Mesothelial cell of epicardium (in vitro differentiated cells): ENCODE measurements around the gene ST8SIA6. TPM values are rescaled to one million over a fixed set of nuclear protein-coding genes. Genes with fewer than 3 reads are reported as not detected.

Experiments used
- DNase-seq, 2 experiments: peaks; one replicate each; pipeline ENCODE4 v3.0.0; 2021; ENCODE audit warnings: low spot score in 2 of 2; ENCODE audit not compliant: unreplicated experiment in 2 of 2
- H3K27ac Mint-ChIP-seq: 2 replicates; pipeline ENCODE4 v1.8.0; 2021; ENCODE audit warnings: mixed read lengths
- H3K27me3 Mint-ChIP-seq: 2 replicates; pipeline ENCODE4 v1.8.0; 2021; ENCODE audit warnings: low read depth, mixed read lengths
- H3K36me3 Mint-ChIP-seq: 2 replicates; pipeline ENCODE4 v1.8.0; 2021; ENCODE audit warnings: mixed read lengths
- H3K4me1 Mint-ChIP-seq: 2 replicates; pipeline ENCODE4 v1.8.0; 2021; ENCODE audit warnings: mixed read lengths
- H3K4me3 Mint-ChIP-seq: 2 replicates; pipeline ENCODE4 v1.8.0; 2021; ENCODE audit warnings: mild to moderate bottlenecking, moderate library complexity, mixed read lengths
- H3K9me3 Mint-ChIP-seq: 2 replicates; pipeline ENCODE4 v1.8.0; 2021; ENCODE audit warnings: mixed read lengths
- CTCF ChIP-seq: fragments of 200-600 bp; sonication (generic); IDR thresholded peaks from one replicate; pipeline ENCODE4 v1.5.0; 2021; ENCODE audit warnings: antibody characterized with exemption; ENCODE audit not compliant: unreplicated experiment
- total RNA-seq: library from RNA; stranded (reverse); gene quantifications from 3 replicates; pipeline ENCODE4 v1.2.1, GENCODE V29; 2021

ST8SIA6 gene
- total RNA-seq, 1 donor from 2014 or later, result 1.4 TPM

GRCh38 chr10:17415046-17415658, 39.2 kb downstream of the ST8SIA6 start:
- Mint-ChIP-seq H3K9me3 (peaks cover 7% of the 10 kb centered on the region), H3K27ac (no peak overlapping the region), H3K27me3 (peaks cover 4% of the 10 kb centered on the region), H3K4me1 (peaks cover 3% of the 10 kb centered on the region), H3K36me3 (no peaks in the 10 kb centered on the region), H3K4me3 (no peak overlapping the region)
- TF ChIP-seq CTCF, result no peak
- DNase-seq, result no peak

GRCh38 chr10:17414484-17414883, 39.9 kb downstream of the ST8SIA6 start:
- Mint-ChIP-seq H3K9me3 (peaks cover 7% of the 10 kb centered on the region), H3K27me3 (peaks cover 4% of the 10 kb centered on the region), H3K4me1 (peaks cover 3% of the 10 kb centered on the region), H3K36me3 (no peaks in the 10 kb centered on the region), H3K4me3 (no peak overlapping the region), H3K27ac (no peak overlapping the region)
- DNase-seq, result no peak
- no peak for TF ChIP-seq CTCF

- no peak for DNase-seq
- H3K27ac Mint-ChIP-seq, result no peak overlapping the region
- peaks cover 7% of the 10 kb centered on the region for H3K9me3 Mint-ChIP-seq
- no peak for TF ChIP-seq CTCF
- no peak overlapping the region for H3K4me3 Mint-ChIP-seq
- H3K4me1 Mint-ChIP-seq, result peaks cover 3% of the 10 kb centered on the region
- peaks cover 4% of the 10 kb centered on the region for H3K27me3 Mint-ChIP-seq
- no peaks in the 10 kb centered on the region for H3K36me3 Mint-ChIP-seq
Observed at GRCh38 chr10:17413876-17414275, 40.5 kb downstream of the ST8SIA6 start.

- peaks cover 7% of the 10 kb centered on the region for H3K9me3 Mint-ChIP-seq
- no peak for DNase-seq
- TF ChIP-seq CTCF, result no peak
- peaks cover 4% of the 10 kb centered on the region for H3K27me3 Mint-ChIP-seq
- no peak overlapping the region for H3K4me3 Mint-ChIP-seq
- H3K36me3 Mint-ChIP-seq, result no peaks in the 10 kb centered on the region
- peaks cover 4% of the 10 kb centered on the region for H3K4me1 Mint-ChIP-seq
- no peak overlapping the region for H3K27ac Mint-ChIP-seq
Observed at GRCh38 chr10:17412323-17412722, 42.1 kb downstream of the ST8SIA6 start.

GRCh38 chr10:17410907-17411306, 43.5 kb downstream of the ST8SIA6 start:
- Mint-ChIP-seq H3K36me3 (no peaks in the 10 kb centered on the region), H3K27me3 (peaks cover 4% of the 10 kb centered on the region), H3K4me3 (no peak overlapping the region), H3K9me3 (no peaks in the 10 kb centered on the region), H3K4me1 (peaks cover 15% of the 10 kb centered on the region), H3K27ac (no peak overlapping the region)
- no peak for DNase-seq
- no peak for TF ChIP-seq CTCF
